HEK293 (cell line): Measurements from ENCODE around the gene MGMT.

Experiments used
- CTCF ChIP-seq: fragments of 450-650 bp; formaldehyde crosslinking; IDR thresholded peaks from 2 replicates; pipeline ENCODE4 v1.5.1; 2016; ENCODE audit warnings: missing biosample characterization, missing genetic modification characterization
- ELK4 ChIP-seq: IDR thresholded peaks from 2 replicates; pipeline ENCODE4 v1.6.1; 2011; ENCODE audit warnings: mild to moderate bottlenecking, low read depth, low read length, borderline replicate concordance
- REST ChIP-seq: fragments of 450-650 bp; formaldehyde crosslinking; IDR thresholded peaks from 2 replicates; pipeline ENCODE4 v1.5.1; 2016; ENCODE audit warnings: missing biosample characterization, missing genetic modification characterization
- ZNF146 ChIP-seq: fragments of 450-650 bp; formaldehyde crosslinking; IDR thresholded peaks from 2 replicates; pipeline ENCODE4 v1.5.1; 2016; ENCODE audit warnings: missing biosample characterization, missing genetic modification characterization
- ZNF558 ChIP-seq: fragments of 450-650 bp; formaldehyde crosslinking; IDR thresholded peaks from 2 replicates; pipeline ENCODE4 v1.5.1; 2016; ENCODE audit warnings: missing biosample characterization, missing genetic modification characterization
- ZNF560 ChIP-seq: fragments of 450-650 bp; formaldehyde crosslinking; IDR thresholded peaks from 2 replicates; pipeline ENCODE4 v1.5.1; 2017; ENCODE audit warnings: missing biosample characterization, missing genetic modification characterization, borderline replicate concordance
- ZNF580 ChIP-seq: fragments of 450-650 bp; formaldehyde crosslinking; IDR thresholded peaks from 2 replicates; pipeline ENCODE4 v1.5.1; 2016; ENCODE audit warnings: missing biosample characterization, missing genetic modification characterization
- ZNF645 ChIP-seq: fragments of 450-650 bp; formaldehyde crosslinking; IDR thresholded peaks from 2 replicates; pipeline ENCODE4; 2016; ENCODE audit warnings: missing biosample characterization, missing genetic modification characterization
- ZNF670 ChIP-seq: fragments of 450-650 bp; formaldehyde crosslinking; IDR thresholded peaks from 2 replicates; pipeline ENCODE4 v1.5.1; 2016; ENCODE audit warnings: missing biosample characterization, missing genetic modification characterization, low read depth
- ZSCAN18 ChIP-seq: fragments of 450-650 bp; formaldehyde crosslinking; IDR thresholded peaks from 2 replicates; pipeline ENCODE4 v1.5.1; 2016; ENCODE audit warnings: missing biosample characterization, missing genetic modification characterization

- no peak for TF ChIP-seq CTCF (tag by site-specific recombination)
- no peak for TF ChIP-seq ZNF580
- TF ChIP-seq ELK4, result no peak
- TF ChIP-seq REST (tag by site-specific recombination), result no peak
- TF ChIP-seq ZNF146, result no peak
- TF ChIP-seq ZNF558 (tag by site-specific recombination), result no peak
- no peak for TF ChIP-seq ZSCAN18 (tag by site-specific recombination)
- TF ChIP-seq ZNF645 (tag by site-specific recombination), result no peak
- no peak for TF ChIP-seq ZNF560 (tag by site-specific recombination)
- no peak for TF ChIP-seq ZNF670 (tag by site-specific recombination)
Observed at GRCh38 chr10:129444359-129444758, 22.7 kb upstream of the MGMT start.
